HEK293T (cell line): Measurements from ENCODE around the gene NSD1.

Source experiments
- CTCF ChIA-PET: fragments of 350-600 bp; formaldehyde crosslinking; extraction: SDS; loops from one replicate; lab custom pipeline; 2021; ENCODE audit warnings: antibody characterized with exemption, inconsistent platforms; lab: Yijun Ruan, JAX
- POLR2A ChIA-PET: fragments of 350-600 bp; formaldehyde crosslinking; extraction: SDS; loops from one replicate; lab custom pipeline; 2020; ENCODE audit warnings: antibody characterized with exemption, inconsistent platforms; lab: Yijun Ruan, JAX
- DNase-seq: peaks from one replicate; pipeline ENCODE4 v3.0.0; 2012; ENCODE audit warnings: mixed read lengths; ENCODE audit errors: extremely low spot score
- ARNT ChIP-seq: fragments of 450-650 bp; IDR thresholded peaks from 2 replicates; pipeline ENCODE4 v1.6.1; 2017; ENCODE audit warnings: mild to moderate bottlenecking
- BHLHE40 ChIP-seq: fragments of 450-650 bp; IDR thresholded peaks from 2 replicates; pipeline ENCODE4 v1.6.1; 2016; ENCODE audit warnings: mild to moderate bottlenecking, moderate library complexity, borderline replicate concordance
- CTBP1 ChIP-seq: fragments of 450-650 bp; IDR thresholded peaks from 2 replicates; pipeline ENCODE4 v1.6.1; 2016; ENCODE audit warnings: borderline replicate concordance
- ELF4 ChIP-seq: fragments of 450-650 bp; IDR thresholded peaks from 2 replicates; pipeline ENCODE4 v1.6.1; 2017; ENCODE audit warnings: antibody characterized with exemption
- FOXA1 ChIP-seq: fragments of 450-650 bp; IDR thresholded peaks from 2 replicates; pipeline ENCODE4 v1.6.1; 2016; ENCODE audit warnings: mild to moderate bottlenecking
- FOXK2 ChIP-seq: fragments of 450-650 bp; IDR thresholded peaks from 2 replicates; pipeline ENCODE4 v1.6.1; 2016; ENCODE audit warnings: mild to moderate bottlenecking
- FOXM1 ChIP-seq: fragments of 450-650 bp; IDR thresholded peaks from 2 replicates; pipeline ENCODE4 v1.6.1; 2017; ENCODE audit warnings: mild to moderate bottlenecking, borderline replicate concordance
- HDGF ChIP-seq: fragments of 450-650 bp; IDR thresholded peaks from 2 replicates; pipeline ENCODE4 v1.6.1; 2017; ENCODE audit warnings: antibody characterized with exemption, borderline replicate concordance
- L3MBTL2 ChIP-seq: fragments of 450-650 bp; conservative IDR thresholded peaks from 2 replicates; pipeline ENCODE4 v1.6.1; 2016; ENCODE audit warnings: mild to moderate bottlenecking
- LEF1 ChIP-seq: fragments of 450-650 bp; IDR thresholded peaks from 2 replicates; pipeline ENCODE4 v1.6.1; 2017; ENCODE audit warnings: mild to moderate bottlenecking, borderline replicate concordance
- NFRKB ChIP-seq: fragments of 450-650 bp; IDR thresholded peaks from 2 replicates; pipeline ENCODE4 v1.6.1; 2016; ENCODE audit warnings: mild to moderate bottlenecking, moderate library complexity
- PKNOX1 ChIP-seq: fragments of 450-650 bp; IDR thresholded peaks from 2 replicates; pipeline ENCODE4 v1.6.1; 2016
- SP1 ChIP-seq: fragments of 450-650 bp; IDR thresholded peaks from 2 replicates; pipeline ENCODE4 v1.6.1; 2017
- SUZ12 ChIP-seq: fragments of 450-650 bp; IDR thresholded peaks from 2 replicates; pipeline ENCODE4 v1.6.1; 2016; ENCODE audit warnings: mild to moderate bottlenecking
- TARDBP ChIP-seq: fragments of 450-650 bp; IDR thresholded peaks from 2 replicates; pipeline ENCODE4 v1.6.1; 2016
- ZNF384 ChIP-seq: fragments of 450-650 bp; IDR thresholded peaks from 2 replicates; pipeline ENCODE4 v1.6.1; 2016

The NSD1 gene

GRCh38 chr5:177162379-177162778, 28.8 kb downstream of the NSD1 start:
- TF ChIP-seq NFRKB (no peak), L3MBTL2 (no peak), ARNT (no peak), FOXM1 (no peak), LEF1 (no peak), PKNOX1 (no peak), CTBP1 (no peak), FOXK2 (no peak), HDGF (no peak), SUZ12 (no peak), FOXA1 (no peak)
- POLR2A ChIA-PET, result no interaction called here
- CTCF ChIA-PET, result no interaction called here
- no peak for DNase-seq

GRCh38 chr5:177163500-177163899, 29.9 kb downstream of the NSD1 start:
- CTCF ChIA-PET, result interaction anchor here (0.6 kb wide), 1 partner anchor 559 kb away, joined by 6 read pairs; no protein-coding TSS in a partner anchor
- DNase-seq, result no peak
- POLR2A ChIA-PET, result interaction anchor here (0.6 kb wide), 2 partner anchors 18 kb away, joined by 3 read pairs; no protein-coding TSS in a partner anchor
- TF ChIP-seq L3MBTL2 (no peak), FOXA1 (no peak), PKNOX1 (no peak), SP1 (no peak), HDGF (no peak), CTBP1 (no peak), NFRKB (no peak), FOXM1 (no peak), SUZ12 (no peak), ARNT (no peak), BHLHE40 (no peak), ELF4 (no peak)

- ChIA-PET POLR2A (no interaction called here), CTCF (interaction anchor here (0.7 to 1.0 kb wide), 2 partner anchors 20 to 21 kb away, joined by 3 to 4 read pairs; no protein-coding TSS in a partner anchor)
- no peak for DNase-seq
- TF ChIP-seq NFRKB (no peak), ELF4 (no peak), FOXA1 (no peak), HDGF (no peak), SP1 (no peak), L3MBTL2 (no peak), PKNOX1 (no peak), FOXK2 (no peak), FOXM1 (no peak), BHLHE40 (no peak), ZNF384 (no peak), SUZ12 (no peak), LEF1 (no peak), CTBP1 (no peak), TARDBP (no peak), ARNT (no peak)
Observed at GRCh38 chr5:177169271-177169670, 35.7 kb downstream of the NSD1 start.

- DNase-seq, result no peak
- ChIA-PET CTCF (no interaction called here), POLR2A (no interaction called here)
- TF ChIP-seq SUZ12 (no peak), HDGF (no peak), BHLHE40 (no peak), ARNT (no peak), FOXM1 (no peak), FOXK2 (no peak)
Observed at GRCh38 chr5:177171961-177172360, 38.4 kb downstream of the NSD1 start.

- POLR2A ChIA-PET, result no interaction called here
- CTCF ChIA-PET, result no interaction called here
- DNase-seq, result no peak
- no peak for TF ChIP-seq NFRKB
- no peak for TF ChIP-seq PKNOX1
Observed at GRCh38 chr5:177175336-177175735, 41.8 kb downstream of the NSD1 start.

GRCh38 chr5:177176175-177176711, 42.7 kb downstream of the NSD1 start:
- DNase-seq, result no peak
- CTCF ChIA-PET, result no interaction called here
- TF ChIP-seq FOXM1 (no peak), TARDBP (no peak), HDGF (no peak), FOXA1 (no peak), ARNT (no peak), LEF1 (no peak), BHLHE40 (no peak), ELF4 (no peak), SP1 (no peak), CTBP1 (no peak), ZNF384 (no peak), FOXK2 (no peak), PKNOX1 (no peak), L3MBTL2 (no peak), SUZ12 (no peak), NFRKB (no peak)
- POLR2A ChIA-PET, result no interaction called here
